Activated T-cell treated with anti-CD3 and anti-CD28 coated beads, Interleukin-2, amount 50 U/mL, for 4 hours (primary cell): ENCODE data around the gene TUBB2A. TPM values are rescaled to one million over a fixed set of nuclear protein-coding genes. Genes with fewer than 3 reads are reported as not detected.
"Not testable (repeated sequence)": the region's sequence is repeated elsewhere in the genome, so short reads cannot be mapped to it uniquely, and the experiment has no call there.

Experiments used
- ATAC-seq, 2 donors: fragments of 200-7000 bp; cut with Tn5 transposase; one replicate each; pipeline ENCODE4 v1.10.0; 2021
- DNase-seq: peaks from one replicate; pipeline ENCODE4 v3.0.0-alpha.2; 2020
- H3K27me3 Mint-ChIP-seq: one replicate; pipeline ENCODE4 v1.8.0; 2021; ENCODE audit warnings: low read depth, mixed read lengths
- H3K36me3 Mint-ChIP-seq: one replicate; pipeline ENCODE4 v1.8.0; 2022; ENCODE audit warnings: mixed read lengths; ENCODE audit not compliant: insufficient read depth
- H3K4me1 Mint-ChIP-seq: one replicate; pipeline ENCODE4 v1.8.0; 2021; ENCODE audit warnings: low read depth, mixed read lengths
- H3K4me3 Mint-ChIP-seq: one replicate; pipeline ENCODE4 v1.8.0; 2021; ENCODE audit warnings: mild to moderate bottlenecking, moderate library complexity, mixed read lengths
- H3K9me3 Mint-ChIP-seq: one replicate; pipeline ENCODE4 v1.8.0; 2021; ENCODE audit warnings: mixed read lengths
- total RNA-seq, 3 donors: library from RNA; stranded (reverse); gene quantifications; one replicate each; pipeline ENCODE4 v1.2.1, GENCODE V29; 2021

TUBB2A gene
- total RNA-seq, result 1 to 10 TPM; 5.4 to 7.7 (median 7.1) TPM

GRCh38 chr6:3157131-3157933, at the start of gene TUBB2A:
Gene TUBB2A, minus strand, starts transcription at chr6:3157544. Its CDS starts 81 bp downstream, at chr6:3157463.
- Mint-ChIP-seq H3K27me3 (peaks cover 7% of the 10 kb centered on the region), H3K9me3 (no peaks in the 10 kb centered on the region), H3K4me3 (peak within 1 kb of the TSS; percentile 85)

GRCh38 chr6:3206339-3207015, 49.1 kb upstream of the TUBB2A start:
- H3K4me3 Mint-ChIP-seq, result no peak overlapping the region
- H3K27me3 Mint-ChIP-seq, result peaks cover 13% of the 10 kb centered on the region
- no peaks in the 10 kb centered on the region for H3K36me3 Mint-ChIP-seq
- DNase-seq (no peak), ATAC-seq (no peak)
- H3K9me3 Mint-ChIP-seq, result peaks cover 7% of the 10 kb centered on the region
- H3K4me1 Mint-ChIP-seq, result peaks cover 28% of the 10 kb centered on the region

More at GRCh38 chr6:3157131-3157933, at the start of gene TUBB2A:
- Mint-ChIP-seq H3K4me1 (peaks cover 27% of the 10 kb centered on the region), H3K36me3 (peaks cover 6% of the 10 kb centered on the region)
- ATAC-seq (peak; percentile 80), DNase-seq (peak; percentile 89)

- Mint-ChIP-seq H3K9me3 (peaks cover 7% of the 10 kb centered on the region), H3K36me3 (no peaks in the 10 kb centered on the region), H3K4me3 (no peak overlapping the region), H3K4me1 (peaks cover 28% of the 10 kb centered on the region), H3K27me3 (peaks cover 13% of the 10 kb centered on the region)
- DNase-seq (no peak), ATAC-seq (no peak)
Measured at GRCh38 chr6:3205913-3206312, 48.6 kb upstream of the TUBB2A start.

GRCh38 chr6:3204921-3205320, 47.6 kb upstream of the TUBB2A start:
- H3K9me3 Mint-ChIP-seq, result peaks cover 7% of the 10 kb centered on the region
- DNase-seq (no peak), ATAC-seq (no peak)
- no peak overlapping the region for H3K4me3 Mint-ChIP-seq
- no peaks in the 10 kb centered on the region for H3K36me3 Mint-ChIP-seq
- H3K27me3 Mint-ChIP-seq, result peaks cover 13% of the 10 kb centered on the region
- peaks cover 24% of the 10 kb centered on the region for H3K4me1 Mint-ChIP-seq

GRCh38 chr6:3202999-3203696, 45.8 kb upstream of the TUBB2A start:
- H3K9me3 Mint-ChIP-seq, result peaks cover 7% of the 10 kb centered on the region
- H3K27me3 Mint-ChIP-seq, result peaks cover 16% of the 10 kb centered on the region
- H3K4me3 Mint-ChIP-seq, result no peak overlapping the region
- ATAC-seq, result no peak
- no peaks in the 10 kb centered on the region for H3K36me3 Mint-ChIP-seq
- no peak for DNase-seq
- peaks cover 7% of the 10 kb centered on the region for H3K4me1 Mint-ChIP-seq

- Mint-ChIP-seq H3K36me3 (no peaks in the 10 kb centered on the region), H3K4me3 (no peak overlapping the region), H3K9me3 (peaks cover 7% of the 10 kb centered on the region), H3K27me3 (peaks cover 14% of the 10 kb centered on the region), H3K4me1 (peaks cover 6% of the 10 kb centered on the region)
- ATAC-seq (no peak), DNase-seq (no peak)
Measured at GRCh38 chr6:3201388-3201787, 44.0 kb upstream of the TUBB2A start.

- ATAC-seq, result no peak
- Mint-ChIP-seq H3K4me1 (peaks cover 3% of the 10 kb centered on the region), H3K36me3 (no peaks in the 10 kb centered on the region), H3K4me3 (no peak overlapping the region), H3K27me3 (peaks cover 10% of the 10 kb centered on the region), H3K9me3 (peaks cover 7% of the 10 kb centered on the region)
- DNase-seq, result no peak
Measured at GRCh38 chr6:3200682-3201081, 43.3 kb upstream of the TUBB2A start.

- Mint-ChIP-seq H3K4me1 (no peaks in the 10 kb centered on the region), H3K27me3 (peaks cover 10% of the 10 kb centered on the region), H3K4me3 (no peak overlapping the region), H3K9me3 (peaks cover 2% of the 10 kb centered on the region), H3K36me3 (no peaks in the 10 kb centered on the region)
- DNase-seq (no peak), ATAC-seq (no peak)
Measured at GRCh38 chr6:3199382-3199781, 42.0 kb upstream of the TUBB2A start.

GRCh38 chr6:3197734-3198133, 40.4 kb upstream of the TUBB2A start:
- H3K27me3 Mint-ChIP-seq, DNase-seq, ATAC-seq, H3K4me3 Mint-ChIP-seq, H3K36me3 Mint-ChIP-seq, H3K9me3 Mint-ChIP-seq, H3K4me1 Mint-ChIP-seq: not testable (repeated sequence)

- Mint-ChIP-seq H3K27me3 (peaks cover 4% of the 10 kb centered on the region), H3K4me3 (no peak overlapping the region), H3K4me1 (no peaks in the 10 kb centered on the region), H3K36me3 (no peaks in the 10 kb centered on the region), H3K9me3 (no peaks in the 10 kb centered on the region)
- ATAC-seq, result no peak
- DNase-seq, result no peak
Measured at GRCh38 chr6:3196770-3197169, 39.4 kb upstream of the TUBB2A start.

GRCh38 chr6:3195695-3196497, 38.6 kb upstream of the TUBB2A start:
- peaks cover 4% of the 10 kb centered on the region for H3K27me3 Mint-ChIP-seq
- no peaks in the 10 kb centered on the region for H3K4me1 Mint-ChIP-seq
- H3K36me3 Mint-ChIP-seq, result no peaks in the 10 kb centered on the region
- DNase-seq (no peak), ATAC-seq (no peak)
- no peak overlapping the region for H3K4me3 Mint-ChIP-seq
- H3K9me3 Mint-ChIP-seq, result no peaks in the 10 kb centered on the region

GRCh38 chr6:3195420-3195694, 38.0 kb upstream of the TUBB2A start:
- Mint-ChIP-seq H3K36me3 (no peaks in the 10 kb centered on the region), H3K4me3 (no peak overlapping the region), H3K4me1 (no peaks in the 10 kb centered on the region), H3K9me3 (no peaks in the 10 kb centered on the region), H3K27me3 (peaks cover 4% of the 10 kb centered on the region)
- no peak for ATAC-seq
- no peak for DNase-seq

GRCh38 chr6:3194535-3195419, 37.4 kb upstream of the TUBB2A start:
- Mint-ChIP-seq H3K36me3 (no peaks in the 10 kb centered on the region), H3K4me1 (no peaks in the 10 kb centered on the region), H3K9me3 (no peaks in the 10 kb centered on the region), H3K27me3 (peaks cover 4% of the 10 kb centered on the region), H3K4me3 (no peak overlapping the region)
- peak in 1 of 2 donors; percentile 28 for ATAC-seq
- no peak for DNase-seq
